Muscle of leg (tissue), 16 donors: ENCODE data around the gene KRTAP2-1. TPM values are rescaled to one million over a fixed set of nuclear protein-coding genes. Genes with fewer than 3 reads are reported as not detected.
A peak's percentile ranks its signal among the peaks of the same experiment; 100 is the strongest.
"Not testable (repeated sequence)": the region's sequence is repeated elsewhere in the genome, so short reads cannot be mapped to it uniquely, and the experiment has no call there.

Experiments
- DNase-seq: peaks from one replicate; pipeline ENCODE4 v3.0.0; 2013
- H3K27ac ChIP-seq: one replicate; pipeline ENCODE4 v1.5.1; 2013; ENCODE audit warnings: mild to moderate bottlenecking, low read length, control low read depth
- H3K27me3 ChIP-seq: one replicate; pipeline ENCODE4 v1.6.1; 2013; ENCODE audit warnings: low read length; ENCODE audit not compliant: control insufficient read depth, insufficient read depth
- H3K36me3 ChIP-seq: one replicate; pipeline ENCODE4 v1.6.1; 2013; ENCODE audit warnings: low read length; ENCODE audit not compliant: control insufficient read depth, insufficient read depth
- H3K4me1 ChIP-seq: one replicate; pipeline ENCODE4 v1.6.1; 2013; ENCODE audit warnings: low read length; ENCODE audit not compliant: control insufficient read depth, insufficient read depth
- H3K4me3 ChIP-seq: one replicate; pipeline ENCODE4 v1.5.1; 2013; ENCODE audit warnings: low read length, control low read depth
- H3K9me3 ChIP-seq: replicated peaks from 2 replicates; pipeline ENCODE4 v1.6.1; 2013; ENCODE audit warnings: low read depth, low read length; ENCODE audit not compliant: control insufficient read depth
- WGBS: methylation state at CpG from one replicate; pipeline ENCODE4 v1.1.5; 2013; ENCODE audit warnings: missing lambda C conversion rate; ENCODE audit not compliant: insufficient coverage; 5-methylcytosine and 5-hydroxymethylcytosine counted together
- long read RNA-seq, 11 donors: transcript quantifications; one replicate each; lab custom pipeline, GENCODE V29; 2026
- polyA plus RNA-seq, 8 donors: library from polyadenylated mRNA; unstranded; fragments of 120-200 nt; gene quantifications; one replicate each; pipeline versions ENCODE4 v1.2.1 to v1.2.3, GENCODE V29; 2013; ENCODE audit warnings: inconsistent platforms in 1 of 8, low replicate concordance in 1 of 8; ENCODE audit not compliant: insufficient read length in 8 of 8, insufficient read depth in 1 of 8
- total RNA-seq: library from RNA; stranded (reverse); fragments of 120-200 nt; gene quantifications from one replicate; pipeline ENCODE4 v1.2.4, GENCODE V29; 2013

KRTAP2-1 gene, protein sequence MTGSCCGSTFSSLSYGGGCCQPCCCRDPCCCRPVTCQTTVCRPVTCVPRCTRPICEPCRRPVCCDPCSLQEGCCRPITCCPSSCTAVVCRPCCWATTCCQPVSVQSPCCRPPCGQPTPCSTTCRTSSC
- total RNA-seq = not detected
- not detected for polyA plus RNA-seq
- long read RNA-seq, donor 1 = 0 reads
- long read RNA-seq, donor 2 = 0 reads
- long read RNA-seq, donor 3 = 0 reads
- long read RNA-seq, donor 4 = 0 reads
- long read RNA-seq, donor 5 = 0 reads
- long read RNA-seq, donor 6 = 0 reads
- long read RNA-seq, donor 7 = 0 reads
- long read RNA-seq, donor 8 = 0 reads
- long read RNA-seq, donor 9 = 0 reads
- long read RNA-seq, donor 10 = 0 reads
- long read RNA-seq, donor 11 = 0 reads

DNA sequence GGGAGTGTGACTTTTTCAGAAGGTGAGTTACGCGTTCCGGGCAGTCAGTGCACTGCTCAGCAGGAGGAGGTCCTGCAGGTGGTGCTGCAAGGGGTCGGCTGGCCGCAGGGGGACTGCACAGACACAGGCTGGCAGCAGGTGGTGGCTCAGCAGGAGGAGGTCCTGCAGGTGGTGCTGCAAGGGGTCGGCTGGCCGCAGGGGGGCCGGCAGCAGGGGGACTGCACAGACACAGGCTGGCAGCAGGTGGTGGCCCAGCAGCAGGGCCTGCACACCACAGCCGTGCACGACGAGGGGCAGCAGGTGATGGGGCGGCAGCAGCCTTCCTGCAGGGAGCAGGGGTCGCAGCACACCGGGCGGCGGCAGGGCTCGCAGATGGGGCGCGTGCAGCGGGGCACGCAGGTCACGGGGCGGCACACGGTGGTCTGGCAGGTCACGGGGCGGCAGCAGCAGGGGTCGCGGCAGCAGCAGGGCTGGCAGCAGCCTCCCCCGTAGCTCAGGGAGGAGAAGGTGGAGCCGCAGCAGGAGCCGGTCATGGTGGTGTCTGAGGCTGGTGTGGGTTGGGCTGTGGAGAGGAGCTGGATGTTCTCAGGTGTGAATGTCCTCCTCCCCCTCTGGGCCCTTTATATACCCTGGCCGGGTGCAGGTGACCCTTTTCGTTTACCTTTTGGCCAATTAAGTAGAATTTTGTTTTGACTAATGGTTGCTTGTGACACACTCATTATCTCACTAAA, at the start of gene KRTAP2-1:
Gene KRTAP2-1, minus strand, starts transcription at position 582 of the 731 bp plus-strand sequence. Its CDS starts 49 bp downstream, at position 533.
- H3K4me1 ChIP-seq, H3K27me3 ChIP-seq, H3K27ac ChIP-seq, H3K36me3 ChIP-seq, DNase-seq, H3K9me3 ChIP-seq, H3K4me3 ChIP-seq: not testable (repeated sequence)
- WGBS = 63% methylated on average over 5 of the region's 33 CpGs

DNA sequence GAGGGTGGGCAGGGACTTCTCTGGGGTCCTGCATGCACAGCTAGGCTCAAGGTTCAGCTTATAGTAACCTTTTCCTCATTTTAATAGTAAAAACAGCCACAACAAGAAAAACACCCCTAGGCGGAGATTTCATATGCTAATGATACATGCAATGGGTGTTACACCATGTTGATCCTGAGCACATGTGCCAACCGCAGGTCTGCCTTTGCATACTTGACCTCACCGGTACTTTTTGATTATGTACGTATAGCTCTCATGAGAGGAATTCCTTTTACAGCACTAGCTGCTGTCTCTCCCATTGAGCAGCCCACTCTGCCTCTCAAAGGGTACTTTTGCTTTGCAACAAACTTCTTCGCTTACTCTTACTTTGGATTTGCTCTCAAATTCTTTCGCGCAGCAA, 48.9 kb upstream of the KRTAP2-1 start:
- Histone ChIP-seq H3K36me3 (no peaks in the 10 kb centered on the region), H3K9me3 (no peaks in the 10 kb centered on the region), H3K27me3 (no peaks in the 10 kb centered on the region), H3K27ac (no peak overlapping the region), H3K4me3 (no peak overlapping the region), H3K4me1 (no peaks in the 10 kb centered on the region)
- 86% methylated on average over 5 of the region's 7 CpGs for WGBS
- DNase-seq = no peak

DNA sequence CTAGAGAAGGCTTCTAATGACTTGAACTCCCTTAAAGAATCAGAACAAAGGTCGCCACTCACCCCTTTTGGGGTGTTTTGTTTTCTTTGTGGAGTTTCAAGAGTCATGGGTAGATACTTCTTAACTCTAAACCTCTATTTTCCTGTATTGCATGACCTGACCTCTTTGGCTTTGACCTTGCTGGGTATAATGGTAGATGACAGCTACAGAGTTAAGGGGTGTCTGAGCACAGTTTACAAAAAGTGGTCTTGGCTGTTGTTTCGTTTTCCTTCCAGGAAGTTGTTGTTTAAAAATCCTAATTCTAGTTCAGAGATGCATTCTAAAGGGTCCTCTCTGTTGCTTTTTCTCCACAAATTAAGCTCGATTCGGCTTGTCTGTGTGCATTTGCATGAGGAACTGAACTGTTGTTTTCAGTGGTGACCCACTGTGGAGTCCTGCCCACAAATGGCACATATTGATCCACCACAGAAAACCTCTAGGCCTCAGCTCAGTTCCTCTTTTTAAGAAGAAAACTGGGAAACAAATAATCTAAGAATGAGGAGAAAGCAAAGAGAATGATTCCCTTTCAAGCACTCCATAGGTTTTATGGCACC, 41.7 kb upstream of the KRTAP2-1 start:
- H3K36me3 ChIP-seq, H3K27me3 ChIP-seq, H3K9me3 ChIP-seq, H3K4me3 ChIP-seq, DNase-seq, H3K27ac ChIP-seq, H3K4me1 ChIP-seq: not testable (repeated sequence)
- no CpG with 5 or more reads among the region's 4 CpGs for WGBS

DNA sequence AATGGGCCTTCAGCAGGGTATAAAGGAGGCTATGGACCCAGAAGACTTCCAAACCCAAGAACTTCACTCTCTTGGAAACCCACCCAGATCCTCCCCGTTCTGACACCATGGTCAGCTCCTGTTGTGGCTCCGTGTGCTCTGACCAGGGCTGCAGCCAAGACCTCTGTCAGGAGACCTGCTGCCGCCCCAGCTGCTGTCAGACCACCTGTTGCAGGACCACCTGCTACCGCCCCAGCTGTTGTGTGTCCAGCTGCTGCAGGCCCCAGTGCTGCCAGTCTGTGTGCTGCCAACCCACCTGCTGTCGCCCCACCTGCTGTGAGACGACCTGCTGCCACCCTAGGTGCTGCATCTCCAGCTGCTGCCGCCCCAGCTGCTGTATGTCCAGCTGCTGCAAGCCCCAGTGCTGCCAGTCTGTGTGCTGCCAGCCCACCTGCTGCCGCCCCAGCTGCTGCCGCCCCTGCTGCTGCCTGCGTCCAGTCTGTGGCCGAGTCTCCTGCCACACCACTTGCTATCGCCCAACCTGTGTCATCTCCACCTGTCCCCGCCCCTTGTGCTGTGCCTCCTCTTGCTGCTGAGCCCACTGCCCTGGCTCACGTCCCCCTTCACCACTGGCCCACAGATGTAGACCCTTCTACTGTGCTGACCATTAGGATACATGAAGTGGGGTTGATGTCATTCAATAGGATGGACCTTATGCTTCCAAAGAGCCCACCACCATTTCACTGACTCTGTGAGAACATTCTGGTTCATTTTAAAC, 37.2 kb upstream of the KRTAP2-1 start, which contains the start of gene KRTAP4-7:
Gene KRTAP4-7, plus strand, starts transcription at position 51 of the 757 bp plus-strand sequence. Its CDS starts 57 bp downstream, at position 108.
- not testable (repeated sequence) for H3K27me3 ChIP-seq, H3K4me1 ChIP-seq, H3K9me3 ChIP-seq, H3K27ac ChIP-seq, H3K4me3 ChIP-seq, DNase-seq, H3K36me3 ChIP-seq
- WGBS = 72% methylated on average over 10 of the region's 14 CpGs

DNA sequence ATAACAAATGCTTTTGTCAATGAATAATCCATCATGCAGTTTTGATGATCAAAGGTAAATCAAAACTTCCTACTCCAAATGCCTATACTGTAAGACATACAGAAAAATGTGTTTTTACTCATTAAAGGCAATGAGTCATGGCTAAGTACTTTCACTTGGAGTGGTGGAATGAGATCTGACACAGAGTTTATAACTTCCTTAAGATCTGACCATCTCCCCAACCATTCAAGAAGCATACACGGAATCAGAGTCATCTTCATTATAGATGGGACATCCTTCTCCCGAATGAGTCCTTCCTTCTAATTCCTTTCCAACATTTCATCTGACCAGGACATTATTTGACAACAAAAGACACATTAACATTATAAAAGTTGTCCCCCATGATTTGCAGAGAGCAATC, 36.3 kb upstream of the KRTAP2-1 start:
- not testable (repeated sequence) for H3K9me3 ChIP-seq, H3K27ac ChIP-seq, H3K27me3 ChIP-seq, H3K4me1 ChIP-seq, H3K36me3 ChIP-seq, H3K4me3 ChIP-seq, DNase-seq
- no CpG with 5 or more reads among the region's 2 CpGs for WGBS

DNA sequence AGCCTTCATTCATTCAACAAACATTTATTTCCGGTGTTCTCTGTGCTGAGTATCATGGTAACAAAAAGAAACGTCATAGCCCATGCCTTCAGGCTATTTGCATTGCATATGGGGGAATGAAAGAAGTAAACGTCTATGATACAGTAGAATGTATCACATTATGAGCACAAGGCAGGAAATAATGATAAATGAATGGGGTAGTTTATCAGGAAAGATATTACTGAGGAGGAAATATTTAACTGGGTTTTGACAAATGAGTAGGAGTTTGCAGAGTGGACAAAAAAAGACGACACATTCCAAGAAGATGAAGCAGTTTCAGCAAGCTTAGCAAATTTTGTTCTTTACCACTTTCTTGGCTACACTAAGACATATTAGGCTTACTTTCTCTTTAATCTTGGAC, 35.5 kb upstream of the KRTAP2-1 start:
- no peak overlapping the region for H3K27ac ChIP-seq
- no peaks in the 10 kb centered on the region for H3K27me3 ChIP-seq
- H3K4me1 ChIP-seq = no peaks in the 10 kb centered on the region
- DNase-seq = no peak
- H3K4me3 ChIP-seq = no peak overlapping the region
- H3K9me3 ChIP-seq = no peaks in the 10 kb centered on the region
- no peaks in the 10 kb centered on the region for H3K36me3 ChIP-seq
- WGBS = 75% methylated on average over 1 of the region's 4 CpGs

DNA sequence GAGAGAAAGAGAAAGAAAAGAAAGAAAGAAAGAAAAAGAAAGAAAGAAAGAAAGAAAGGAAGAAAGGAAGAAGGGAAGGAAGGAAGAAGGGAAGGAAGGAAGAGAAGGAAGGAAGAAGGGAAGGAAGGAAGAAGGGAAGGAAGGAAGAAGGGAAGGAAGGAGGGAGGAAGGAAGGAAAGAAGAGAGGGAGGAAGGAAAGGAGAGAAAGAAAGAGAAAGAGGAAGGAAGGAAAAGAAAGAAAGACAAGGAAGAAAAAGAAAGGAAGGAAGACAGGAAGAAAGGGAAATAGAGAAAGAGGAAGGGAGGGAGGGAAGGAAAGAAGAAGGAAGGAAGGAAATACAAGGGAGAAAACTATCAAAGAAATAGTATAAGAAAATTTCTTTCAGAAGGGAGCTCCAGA, 29.7 kb upstream of the KRTAP2-1 start:
- Histone ChIP-seq H3K4me3 (no peak overlapping the region), H3K27me3 (no peaks in the 10 kb centered on the region), H3K4me1 (no peaks in the 10 kb centered on the region), H3K36me3 (no peaks in the 10 kb centered on the region), H3K27ac (no peak overlapping the region), H3K9me3 (no peaks in the 10 kb centered on the region)
- DNase-seq = no peak

DNA sequence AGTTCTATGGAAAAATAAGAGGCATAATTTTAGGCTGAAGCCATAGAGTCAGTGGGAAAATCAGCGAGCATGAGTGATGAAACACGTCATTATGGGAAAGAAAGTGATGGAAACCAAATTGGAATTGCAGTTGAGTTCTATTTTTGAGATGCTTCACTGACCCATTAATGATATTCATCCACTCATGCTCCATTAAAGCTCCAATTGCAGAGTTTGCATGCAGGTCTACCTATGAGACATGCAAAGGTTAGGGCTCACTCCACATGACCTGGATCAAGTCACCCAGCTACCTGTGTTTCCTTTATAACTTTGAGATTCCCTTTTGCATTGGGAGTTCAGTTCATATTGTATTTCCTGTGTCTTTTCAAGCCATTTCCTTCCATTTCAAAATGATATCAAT, 26.6 kb upstream of the KRTAP2-1 start:
- WGBS = no CpG with 5 or more reads among the region's 2 CpGs
- H3K27ac ChIP-seq = no peak overlapping the region
- no peaks in the 10 kb centered on the region for H3K36me3 ChIP-seq
- no peak overlapping the region for H3K4me3 ChIP-seq
- H3K27me3 ChIP-seq = no peaks in the 10 kb centered on the region
- H3K9me3 ChIP-seq = no peaks in the 10 kb centered on the region
- no peak for DNase-seq
- H3K4me1 ChIP-seq = no peaks in the 10 kb centered on the region

DNA sequence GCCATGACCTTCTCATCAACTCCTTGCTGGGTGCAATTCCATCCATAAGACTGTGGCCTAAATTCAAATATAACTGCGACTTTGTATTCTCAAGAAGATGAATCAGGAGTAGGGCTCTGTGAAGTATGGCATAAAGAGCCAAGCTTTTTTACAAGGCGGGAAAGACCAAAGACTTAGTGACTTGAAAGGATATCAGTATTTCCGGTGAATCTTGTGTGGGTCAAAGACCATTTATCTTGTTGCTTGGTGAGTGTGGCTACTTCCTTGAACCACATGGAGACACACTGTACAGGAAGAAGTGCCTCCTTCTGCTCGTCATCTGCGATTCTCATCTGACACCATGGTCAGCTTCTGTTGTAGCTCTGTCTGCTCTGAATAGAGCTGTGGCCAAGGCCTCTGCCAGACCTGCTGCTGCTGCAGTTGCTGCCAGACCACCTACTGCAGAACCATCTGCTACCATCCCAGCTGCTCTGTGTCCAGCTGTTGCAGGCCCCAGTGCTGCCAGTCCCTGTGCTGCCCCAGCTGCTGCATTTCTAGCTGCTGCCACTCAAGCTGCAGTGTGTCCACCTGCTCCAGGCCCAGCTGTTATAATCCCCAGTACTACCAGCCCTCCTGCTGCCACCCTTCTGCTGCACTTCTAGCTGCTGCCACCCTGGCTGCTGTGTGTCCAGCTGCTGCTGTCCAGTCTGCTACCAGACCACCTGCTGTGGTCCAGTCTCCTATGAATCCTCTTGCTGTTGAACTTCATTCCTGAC, 24.7 kb upstream of the KRTAP2-1 start:
- H3K27ac ChIP-seq = no peak overlapping the region
- H3K9me3 ChIP-seq = no peaks in the 10 kb centered on the region
- no peaks in the 10 kb centered on the region for H3K27me3 ChIP-seq
- 71% methylated on average over 3 of the region's 5 CpGs for whole genome bisulfite sequencing
- no peak overlapping the region for H3K4me3 ChIP-seq
- DNase-seq = peak; percentile 17
- H3K36me3 ChIP-seq = no peaks in the 10 kb centered on the region
- H3K4me1 ChIP-seq = no peaks in the 10 kb centered on the region
